Parathyroid adenoma (tissue), 2 donors: Measurements from ENCODE around the gene ERBIN.

ENCODE experiments used
- H2AFZ ChIP-seq: fragments of 300-600 bp; sonication (generic); one replicate; pipeline ENCODE4 v1.7.0; 2017; ENCODE audit warnings: antibody characterized with exemption, mild to moderate bottlenecking
- H3K27ac ChIP-seq: fragments of 300-600 bp; sonication (generic); one replicate; pipeline ENCODE4 v1.7.0; 2017
- H3K27me3 ChIP-seq: fragments of 300-600 bp; sonication (generic); one replicate; pipeline ENCODE4 v1.7.0; 2017; ENCODE audit warnings: low read length; ENCODE audit not compliant: control insufficient read depth, insufficient read depth
- H3K36me3 ChIP-seq: fragments of 300-600 bp; sonication (generic); one replicate; pipeline ENCODE4 v1.7.0; 2017; ENCODE audit warnings: low read length; ENCODE audit not compliant: control insufficient read depth, insufficient read depth
- H3K4me1 ChIP-seq: fragments of 300-600 bp; sonication (generic); one replicate; pipeline ENCODE4 v1.7.0; 2017; ENCODE audit warnings: control low read depth
- H3K4me2 ChIP-seq: fragments of 300-600 bp; sonication (generic); one replicate; pipeline ENCODE4 v1.7.0; 2017; ENCODE audit warnings: low read length
- H3K4me3 ChIP-seq: fragments of 300-600 bp; sonication (generic); one replicate; pipeline ENCODE4 v1.7.0; 2017; ENCODE audit warnings: low read depth, low read length
- H3K79me2 ChIP-seq: fragments of 300-600 bp; sonication (generic); one replicate; pipeline ENCODE4 v1.7.0; 2017; ENCODE audit warnings: control low read depth
- H3K9ac ChIP-seq: fragments of 300-600 bp; sonication (generic); one replicate; pipeline ENCODE4 v1.7.0; 2017; ENCODE audit warnings: mild to moderate bottlenecking
- H3K9me3 ChIP-seq: fragments of 300-600 bp; sonication (generic); one replicate; pipeline ENCODE4 v1.7.0; 2017; ENCODE audit warnings: low read length; ENCODE audit not compliant: control insufficient read depth
- CTCF ChIP-seq: fragments of 300-600 bp; sonication (generic); IDR thresholded peaks from one replicate; pipeline ENCODE4 v1.7.0; 2017; ENCODE audit warnings: antibody characterized with exemption, mild to moderate bottlenecking
- donor health status: primary hyperparathyroidism.

ERBIN gene

GRCh38 chr5:66009277-66009676, 82.9 kb downstream of the ERBIN start:
- Histone ChIP-seq H3K4me1 (no peaks in the 10 kb centered on the region), H3K9ac (no peak overlapping the region), H2AFZ (no peak overlapping the region), H3K79me2 (peaks cover 6% of the 10 kb centered on the region), H3K36me3 (no peaks in the 10 kb centered on the region), H3K27ac (no peak overlapping the region), H3K27me3 (no peaks in the 10 kb centered on the region), H3K4me3 (no peak overlapping the region), H3K9me3 (no peaks in the 10 kb centered on the region), H3K4me2 (no peak overlapping the region)
- no peak for TF ChIP-seq CTCF

GRCh38 chr5:66010476-66010875, 84.1 kb downstream of the ERBIN start:
- Histone ChIP-seq H3K27ac (no peak overlapping the region), H2AFZ (no peak overlapping the region)
- TF ChIP-seq CTCF: no peak

GRCh38 chr5:66012271-66012670, 85.9 kb downstream of the ERBIN start:
- no peaks in the 10 kb centered on the region for H3K36me3 ChIP-seq
- H3K4me1 ChIP-seq: no peaks in the 10 kb centered on the region
- H3K27ac ChIP-seq: no peak overlapping the region
- no peak overlapping the region for H3K4me3 ChIP-seq
- peaks cover 2% of the 10 kb centered on the region for H3K79me2 ChIP-seq
- TF ChIP-seq CTCF: no peak
- no peaks in the 10 kb centered on the region for H3K9me3 ChIP-seq
- no peak overlapping the region for H3K4me2 ChIP-seq
- H3K27me3 ChIP-seq: no peaks in the 10 kb centered on the region
- no peak overlapping the region for H2AFZ ChIP-seq
- H3K9ac ChIP-seq: no peak overlapping the region

More at GRCh38 chr5:66010476-66010875, 84.1 kb downstream of the ERBIN start:
- H3K79me2 ChIP-seq: peaks cover 2% of the 10 kb centered on the region
- H3K4me3 ChIP-seq: no peak overlapping the region
- H3K9ac ChIP-seq: no peak overlapping the region
- no peaks in the 10 kb centered on the region for H3K4me1 ChIP-seq
- H3K36me3 ChIP-seq: no peaks in the 10 kb centered on the region
- H3K9me3 ChIP-seq: no peaks in the 10 kb centered on the region
- no peaks in the 10 kb centered on the region for H3K27me3 ChIP-seq
- no peak overlapping the region for H3K4me2 ChIP-seq

- Histone ChIP-seq H3K27me3 (no peaks in the 10 kb centered on the region), H2AFZ (no peak overlapping the region)
- no peak for TF ChIP-seq CTCF
These were observed 87.0 kb downstream of the ERBIN start for GRCh38 chr5:66013397-66013796.

GRCh38 chr5:66013906-66014305, 87.5 kb downstream of the ERBIN start:
- no peaks in the 10 kb centered on the region for H3K36me3 ChIP-seq
- H3K79me2 ChIP-seq: no peaks in the 10 kb centered on the region
- no peaks in the 10 kb centered on the region for H3K27me3 ChIP-seq
- H3K27ac ChIP-seq: no peak overlapping the region
- H3K4me1 ChIP-seq: no peaks in the 10 kb centered on the region
- H3K4me3 ChIP-seq: no peak overlapping the region
- H3K4me2 ChIP-seq: no peak overlapping the region
- H3K9ac ChIP-seq: no peak overlapping the region
- TF ChIP-seq CTCF: no peak
- H2AFZ ChIP-seq: no peak overlapping the region
- H3K9me3 ChIP-seq: no peaks in the 10 kb centered on the region

More at GRCh38 chr5:66013397-66013796, 87.0 kb downstream of the ERBIN start:
- Histone ChIP-seq H3K27ac (no peak overlapping the region), H3K9ac (no peak overlapping the region), H3K4me2 (no peak overlapping the region), H3K4me1 (no peaks in the 10 kb centered on the region), H3K36me3 (no peaks in the 10 kb centered on the region), H3K79me2 (no peaks in the 10 kb centered on the region), H3K4me3 (no peak overlapping the region), H3K9me3 (no peaks in the 10 kb centered on the region)
